HCT116 (cell line): ENCODE results near the gene TSPOAP1.

Experiments
- CTCF ChIP-seq, 3 experiments: fragments of 200-600 bp in 1 of 3; sonication (generic) in 1 of 3; IDR thresholded peaks in 2 of 3; conservative IDR thresholded peaks in 1 of 3; 2 replicates each; pipeline ENCODE4 v1.5.1; 2012 to 2017; ENCODE audit warnings: low read depth in 2 of 3, low read length in 2 of 3, antibody characterized with exemption in 1 of 3, borderline replicate concordance in 1 of 3, control low read depth in 1 of 3, mild to moderate bottlenecking in 1 of 3, mixed read lengths in 1 of 3, mixed run types in 1 of 3, moderate library complexity in 1 of 3; ENCODE audit not compliant: insufficient read depth in 1 of 3
- EZH2 ChIP-seq: fragments of 200-600 bp; sonication (generic); IDR thresholded peaks from 2 replicates; pipeline ENCODE4 v1.6.1; 2017; ENCODE audit warnings: antibody characterized with exemption, mixed run types
- EZH2phosphoT487 ChIP-seq: fragments of 200-600 bp; IDR thresholded peaks from 2 replicates; pipeline ENCODE4 v1.6.1; 2018; ENCODE audit warnings: antibody characterized with exemption, borderline replicate concordance
- POLR2A ChIP-seq: IDR thresholded peaks from 2 replicates; pipeline ENCODE4 v1.7.0; 2011; ENCODE audit warnings: borderline replicate concordance; ENCODE audit not compliant: insufficient read depth, insufficient read length; ENCODE audit errors: extremely low read depth
- POLR2AphosphoS5 ChIP-seq: IDR thresholded peaks from 2 replicates; pipeline ENCODE4 v1.6.1; 2011; ENCODE audit warnings: mild to moderate bottlenecking, low read depth, low read length, moderate library complexity
- RAD21 ChIP-seq: IDR thresholded peaks from 2 replicates; pipeline ENCODE4 v1.6.1; 2012; ENCODE audit warnings: low read depth, mild to moderate bottlenecking
- SP1 ChIP-seq: IDR thresholded peaks from 2 replicates; pipeline ENCODE4 v1.6.1; 2012; ENCODE audit warnings: low read depth
- TCF7L2 ChIP-seq: IDR thresholded peaks from 2 replicates; pipeline ENCODE4 v1.7.0; 2011; ENCODE audit warnings: borderline replicate concordance, inconsistent platforms; ENCODE audit not compliant: insufficient read depth, insufficient read length; ENCODE audit errors: extremely low read depth
- YY1 ChIP-seq: IDR thresholded peaks from 2 replicates; pipeline ENCODE4 v1.6.1; 2011; ENCODE audit warnings: low read length, low read depth, moderate library complexity, mild to moderate bottlenecking; ENCODE audit not compliant: insufficient replicate concordance; ENCODE audit errors: extremely low read depth
- ZBTB33 ChIP-seq: IDR thresholded peaks from 2 replicates; pipeline ENCODE4 v1.6.1; 2011; ENCODE audit warnings: mild to moderate bottlenecking, low read length, moderate library complexity; ENCODE audit not compliant: insufficient replicate concordance; ENCODE audit errors: extremely low read depth
- ZFX ChIP-seq: fragments of 450-650 bp; IDR thresholded peaks from 2 replicates; pipeline ENCODE4 v1.6.1; 2017
- TF ChIP-seq, protein P1 (sequence below): IDR thresholded peaks from 2 replicates; pipeline ENCODE4 v1.6.1; 2012; ENCODE audit warnings: low read depth

DNA sequence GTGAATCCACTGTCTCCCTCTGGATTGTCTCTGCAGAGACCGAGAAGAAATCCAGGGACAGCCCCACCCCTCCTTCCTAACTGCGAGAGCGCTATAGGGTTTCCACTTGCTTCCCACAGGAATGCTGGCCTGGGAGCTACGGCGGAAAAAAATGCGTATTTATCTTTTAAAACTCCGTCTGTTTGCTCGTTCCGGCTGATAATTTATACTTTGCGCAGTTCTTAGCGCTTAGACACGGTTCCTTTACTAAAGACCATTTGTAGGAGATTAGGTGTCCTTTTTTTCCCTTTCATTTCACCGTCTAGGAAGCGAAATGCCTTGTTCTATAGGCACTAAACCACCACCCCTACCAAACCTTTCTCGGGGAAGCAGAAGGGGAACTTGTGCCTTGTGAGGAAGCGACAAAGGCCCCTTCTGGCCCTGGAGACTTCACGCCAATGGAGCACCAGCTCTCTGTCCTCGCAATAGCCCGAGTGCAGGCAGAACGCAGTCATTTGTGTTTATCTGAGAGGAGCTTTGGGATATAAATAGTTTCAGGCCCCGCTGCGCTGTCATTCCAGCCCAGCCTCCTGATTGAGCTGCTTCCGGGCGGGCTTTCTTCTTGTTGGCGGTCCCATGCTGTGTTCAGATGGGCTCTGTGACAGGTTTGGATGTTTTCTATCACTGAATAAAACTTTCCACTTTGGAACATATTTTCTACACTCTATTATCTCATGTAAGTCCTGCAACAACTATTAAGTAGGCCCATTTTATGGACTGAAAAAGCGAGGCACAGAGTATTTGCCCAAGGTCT is 24.2 kb upstream of the TSPOAP1 start:
- TF ChIP-seq EZH2 (no peak), CTCF (IDR thresholded peaks at IDR 0.05 in 2 of 3, conservative IDR thresholded peaks at IDR 0.05 in 1 of 3; ENCODE audit: borderline replicate concordance in 1 of 3, insufficient read depth in 1 of 3, low read depth in 2 of 3, low read length in 2 of 3) (no peak), TCF7L2 (no peak), POLR2A (no peak), EZH2phosphoT487 (no peak), SP1 (no peak), POLR2AphosphoS5 (no peak), ZBTB33 (no peak), YY1 (no peak), RAD21 (0 out of 2 replicates have a peak, but pooled peaks have one; percentile 12), ZFX (no peak; the same call in 1 of the 2 replicates)
- TF ChIP-seq, protein P1, sequence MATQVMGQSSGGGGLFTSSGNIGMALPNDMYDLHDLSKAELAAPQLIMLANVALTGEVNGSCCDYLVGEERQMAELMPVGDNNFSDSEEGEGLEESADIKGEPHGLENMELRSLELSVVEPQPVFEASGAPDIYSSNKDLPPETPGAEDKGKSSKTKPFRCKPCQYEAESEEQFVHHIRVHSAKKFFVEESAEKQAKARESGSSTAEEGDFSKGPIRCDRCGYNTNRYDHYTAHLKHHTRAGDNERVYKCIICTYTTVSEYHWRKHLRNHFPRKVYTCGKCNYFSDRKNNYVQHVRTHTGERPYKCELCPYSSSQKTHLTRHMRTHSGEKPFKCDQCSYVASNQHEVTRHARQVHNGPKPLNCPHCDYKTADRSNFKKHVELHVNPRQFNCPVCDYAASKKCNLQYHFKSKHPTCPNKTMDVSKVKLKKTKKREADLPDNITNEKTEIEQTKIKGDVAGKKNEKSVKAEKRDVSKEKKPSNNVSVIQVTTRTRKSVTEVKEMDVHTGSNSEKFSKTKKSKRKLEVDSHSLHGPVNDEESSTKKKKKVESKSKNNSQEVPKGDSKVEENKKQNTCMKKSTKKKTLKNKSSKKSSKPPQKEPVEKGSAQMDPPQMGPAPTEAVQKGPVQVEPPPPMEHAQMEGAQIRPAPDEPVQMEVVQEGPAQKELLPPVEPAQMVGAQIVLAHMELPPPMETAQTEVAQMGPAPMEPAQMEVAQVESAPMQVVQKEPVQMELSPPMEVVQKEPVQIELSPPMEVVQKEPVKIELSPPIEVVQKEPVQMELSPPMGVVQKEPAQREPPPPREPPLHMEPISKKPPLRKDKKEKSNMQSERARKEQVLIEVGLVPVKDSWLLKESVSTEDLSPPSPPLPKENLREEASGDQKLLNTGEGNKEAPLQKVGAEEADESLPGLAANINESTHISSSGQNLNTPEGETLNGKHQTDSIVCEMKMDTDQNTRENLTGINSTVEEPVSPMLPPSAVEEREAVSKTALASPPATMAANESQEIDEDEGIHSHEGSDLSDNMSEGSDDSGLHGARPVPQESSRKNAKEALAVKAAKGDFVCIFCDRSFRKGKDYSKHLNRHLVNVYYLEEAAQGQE, result no peak
